ENCODE data around the gene SLC22A17.

The SLC22A17 gene

GRCh38 chr14:23297096-23297495, 55.6 kb downstream of the SLC22A17 start:
- DNase-seq (ENCODE audit: low read depth) = no peak
- no peak for TF ChIP-seq CTCF (conservative IDR thresholded peaks at IDR 0.05; ENCODE audit: low read length)
- H3K4me3 ChIP-seq (ENCODE audit: low read length) = no peak overlapping the region

Data from AG10803 (cell line).